CD4-positive, alpha-beta T cell treated with Interleukin-17A for 1 hour (primary cell): Measurements from ENCODE around the gene METTL9.
"Not testable (repeated sequence)": the region's sequence is repeated elsewhere in the genome, so short reads cannot be mapped to it uniquely, and the experiment has no call there.

Experiments used
- DNase-seq: peaks from one replicate; pipeline ENCODE4 v3.0.0-alpha.2; 2020

The METTL9 gene

DNA sequence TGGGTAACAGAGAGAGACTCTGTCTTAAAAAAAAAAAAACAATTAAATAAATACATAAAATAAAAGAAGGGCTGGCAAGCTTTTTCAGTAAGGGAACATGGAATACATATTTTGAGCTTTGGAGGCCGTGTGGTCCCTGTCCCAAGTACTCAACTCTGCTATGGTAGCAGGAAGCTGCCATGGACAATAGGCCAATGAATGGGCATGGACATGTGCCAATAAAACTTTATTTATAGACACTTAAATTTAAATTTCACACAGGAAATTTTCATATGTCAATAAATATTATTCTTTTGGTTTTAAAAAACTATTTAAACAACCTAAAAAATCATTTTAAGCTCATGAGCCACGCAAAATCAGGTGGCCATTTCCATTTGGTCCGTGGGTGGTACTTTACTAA lies 68.2 kb downstream of the METTL9 start:
- DNase-seq: no peak

DNA sequence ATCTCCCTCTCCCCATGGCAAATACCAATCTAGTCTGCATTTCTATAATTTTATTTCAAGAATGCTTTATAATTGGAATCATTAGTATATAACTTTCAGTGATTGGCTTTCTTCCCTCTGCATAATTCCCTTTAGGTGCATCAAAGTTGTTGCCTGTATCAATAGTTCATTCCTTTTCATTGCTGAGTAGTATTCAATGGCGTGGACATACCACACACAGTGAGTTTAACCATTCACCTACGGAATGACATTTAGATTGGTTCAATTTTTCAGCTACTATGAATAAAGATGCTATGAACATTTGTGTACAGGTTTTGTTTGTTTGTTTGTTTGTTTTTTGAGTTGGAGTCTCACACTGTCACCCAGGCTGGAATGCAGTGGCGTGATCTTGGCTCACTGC lies 74.1 kb downstream of the METTL9 start:
- no peak for DNase-seq

DNA sequence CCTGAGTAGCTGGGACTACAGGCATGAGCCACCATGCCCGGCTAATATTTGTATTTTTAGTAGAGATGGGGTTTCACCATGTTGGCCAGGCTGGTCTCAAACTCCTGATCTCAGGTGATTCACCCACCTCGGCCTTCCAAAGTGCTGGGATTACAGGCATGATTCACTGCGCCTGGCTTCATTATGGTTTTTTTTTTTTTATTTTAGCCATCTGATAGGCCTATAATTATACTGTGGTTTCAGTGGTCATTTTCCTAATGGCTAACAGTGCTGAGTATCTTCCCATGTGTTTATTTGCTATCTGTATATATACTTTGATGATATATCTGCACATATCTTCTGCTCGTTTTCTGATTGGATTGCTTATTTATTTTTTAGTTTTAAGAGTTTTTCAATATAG lies 75.1 kb downstream of the METTL9 start:
- DNase-seq: not testable (repeated sequence)

DNA sequence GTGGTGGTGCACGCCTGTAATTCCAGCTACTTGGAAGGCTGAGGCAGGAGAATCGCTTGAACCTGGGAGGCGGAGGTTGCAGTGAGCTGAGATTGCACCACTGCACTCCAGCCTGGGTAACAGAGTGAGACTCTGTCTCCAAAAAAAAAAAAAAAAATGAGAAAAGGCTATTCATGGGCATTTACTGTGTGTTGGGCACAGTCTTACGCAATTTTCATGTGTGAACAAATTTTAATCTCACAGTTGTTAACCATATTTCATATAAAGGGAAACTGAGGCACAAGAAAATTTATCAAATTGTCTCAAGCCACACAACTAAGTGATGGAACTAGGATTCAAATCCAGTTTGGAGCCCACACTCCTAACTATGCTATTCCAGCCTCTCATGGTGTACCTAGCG lies 81.3 kb downstream of the METTL9 start:
- DNase-seq: not testable (repeated sequence)

DNA sequence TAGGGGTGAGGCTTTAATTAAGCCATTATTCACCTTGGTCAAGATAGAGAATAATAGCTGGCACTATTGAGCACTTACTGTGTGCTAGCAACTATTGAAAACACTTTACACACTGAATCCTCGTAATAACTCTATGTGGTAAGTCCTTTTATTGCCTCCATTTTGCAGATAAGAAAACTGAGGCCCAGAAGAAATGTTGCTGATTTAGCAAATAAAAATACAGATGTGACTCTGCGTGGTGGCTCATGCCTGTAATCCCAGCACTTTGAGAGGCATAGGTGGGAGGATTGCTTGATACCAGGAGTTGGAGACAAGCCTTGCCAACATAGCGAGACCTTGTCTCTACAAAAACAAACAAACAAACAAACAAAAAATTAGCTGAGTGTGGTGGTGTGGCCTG lies 83.8 kb downstream of the METTL9 start:
- no peak for DNase-seq

DNA sequence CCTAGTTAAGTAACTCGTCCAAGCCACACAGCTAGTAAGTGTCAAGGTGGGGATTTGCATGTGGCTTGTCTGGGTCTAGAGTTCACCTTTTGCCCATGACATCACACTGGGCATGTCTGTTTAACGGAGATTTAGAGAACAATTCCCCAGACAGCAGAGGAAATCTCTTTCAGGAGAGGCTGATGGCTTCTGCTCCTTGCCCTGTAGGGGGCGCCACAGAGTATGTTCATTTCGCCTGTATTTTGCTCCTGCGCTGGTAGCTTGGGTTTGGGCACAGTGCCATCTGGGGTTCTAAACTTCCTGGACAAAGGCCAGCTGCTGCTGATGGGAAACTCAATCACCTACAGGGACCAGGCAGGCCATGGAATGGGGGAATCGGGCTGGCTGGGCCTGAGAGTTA lies 84.8 kb downstream of the METTL9 start:
- peak; percentile 29 for DNase-seq

DNA sequence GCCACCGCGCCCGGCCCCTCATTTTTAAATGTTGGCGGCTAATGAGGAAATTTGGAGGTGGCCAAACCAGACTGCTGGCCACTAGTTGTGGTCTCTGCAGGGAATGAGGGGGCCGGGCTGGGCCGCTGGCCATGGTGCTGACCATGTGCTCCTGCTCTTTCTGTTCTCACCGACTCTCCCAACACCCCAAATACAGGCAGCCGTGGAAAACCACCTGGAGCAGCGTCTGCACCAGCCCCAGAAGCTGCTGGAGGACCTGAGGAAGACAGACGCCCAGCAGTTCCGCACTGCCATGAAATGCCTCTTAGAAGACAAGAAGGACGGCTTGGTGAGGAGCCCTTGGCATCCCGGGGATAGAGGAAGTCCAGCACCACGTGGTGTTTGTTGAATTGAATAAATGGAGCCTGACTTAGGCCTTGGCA lies 85.7 kb downstream of the METTL9 start:
- DNase-seq: no peak

DNA sequence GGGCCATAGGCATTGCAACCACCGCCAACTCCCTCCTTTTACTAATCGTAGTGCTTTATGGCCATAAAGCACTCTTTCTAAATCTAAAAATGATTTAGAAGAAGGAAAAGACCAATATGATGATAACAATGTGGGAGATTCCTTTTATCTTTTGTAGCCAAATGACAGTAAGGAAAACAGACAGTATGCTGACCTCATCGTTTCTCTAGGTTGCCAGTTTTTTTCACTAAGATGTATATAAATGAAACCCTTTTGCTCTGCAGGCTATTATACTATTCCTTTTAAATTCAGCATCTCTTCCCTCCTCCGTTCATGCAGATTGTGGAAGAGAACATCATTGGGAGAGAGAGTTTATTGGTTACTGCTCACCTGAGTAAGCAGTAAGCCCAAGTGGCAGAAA lies 89.7 kb downstream of the METTL9 start:
- DNase-seq: no peak

DNA sequence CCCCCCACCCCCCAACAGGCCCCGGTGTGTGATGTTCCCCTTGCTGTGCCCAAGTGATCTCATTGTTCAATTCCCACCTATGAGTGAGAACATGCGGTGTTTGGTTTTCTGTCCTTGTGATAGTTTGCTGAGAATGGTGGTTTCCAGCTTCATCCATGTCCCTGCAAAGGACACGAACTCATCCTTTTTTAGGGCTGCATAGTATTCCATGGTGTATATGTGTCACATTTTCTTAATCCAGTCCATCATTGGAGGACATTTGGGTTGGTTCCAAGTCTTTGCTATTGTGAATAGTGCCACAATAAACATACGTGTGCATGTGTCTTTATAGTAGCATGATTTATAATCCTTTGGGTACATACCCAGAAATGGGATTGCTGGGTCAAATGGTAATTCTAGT lies 91.6 kb downstream of the METTL9 start:
- not testable (repeated sequence) for DNase-seq

DNA sequence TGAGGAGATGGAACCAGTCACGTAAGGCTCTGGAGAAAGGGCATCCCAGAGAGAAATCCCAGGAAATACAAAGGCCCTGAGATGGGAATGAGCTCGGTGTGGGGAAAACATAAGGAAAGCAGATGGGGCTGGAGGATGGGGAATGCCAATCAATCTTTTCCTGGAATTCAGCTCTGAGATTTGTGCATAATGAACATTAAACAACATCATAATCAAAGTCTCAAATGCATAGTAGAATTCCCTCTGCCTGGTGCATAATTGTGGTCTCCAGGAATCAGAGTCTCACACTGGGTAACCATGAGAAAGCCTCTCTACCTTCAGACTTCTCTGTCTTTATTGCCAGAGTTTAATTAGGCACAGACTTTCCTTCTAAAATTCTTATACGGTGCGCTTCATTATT lies 95.2 kb downstream of the METTL9 start:
- DNase-seq: no peak

DNA sequence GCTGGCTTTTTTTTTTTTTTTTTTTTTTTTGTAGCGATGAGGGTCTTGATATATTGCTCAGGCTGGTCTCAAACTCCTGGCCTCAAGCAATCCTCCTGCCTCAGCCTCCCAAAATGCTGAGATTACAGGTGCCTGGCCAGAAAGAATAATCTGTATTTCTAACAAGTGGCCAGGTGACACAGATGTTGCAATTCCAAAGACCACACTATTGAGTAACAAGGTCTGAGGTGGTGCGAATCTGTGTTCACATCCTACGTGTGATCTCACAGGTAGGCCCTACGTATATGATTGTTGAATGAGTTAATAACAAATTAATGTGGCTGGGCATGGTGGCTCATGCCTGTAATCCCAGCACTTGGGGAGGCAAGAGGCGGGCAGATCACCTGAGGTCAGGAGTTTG lies 97.7 kb downstream of the METTL9 start:
- DNase-seq: no peak

DNA sequence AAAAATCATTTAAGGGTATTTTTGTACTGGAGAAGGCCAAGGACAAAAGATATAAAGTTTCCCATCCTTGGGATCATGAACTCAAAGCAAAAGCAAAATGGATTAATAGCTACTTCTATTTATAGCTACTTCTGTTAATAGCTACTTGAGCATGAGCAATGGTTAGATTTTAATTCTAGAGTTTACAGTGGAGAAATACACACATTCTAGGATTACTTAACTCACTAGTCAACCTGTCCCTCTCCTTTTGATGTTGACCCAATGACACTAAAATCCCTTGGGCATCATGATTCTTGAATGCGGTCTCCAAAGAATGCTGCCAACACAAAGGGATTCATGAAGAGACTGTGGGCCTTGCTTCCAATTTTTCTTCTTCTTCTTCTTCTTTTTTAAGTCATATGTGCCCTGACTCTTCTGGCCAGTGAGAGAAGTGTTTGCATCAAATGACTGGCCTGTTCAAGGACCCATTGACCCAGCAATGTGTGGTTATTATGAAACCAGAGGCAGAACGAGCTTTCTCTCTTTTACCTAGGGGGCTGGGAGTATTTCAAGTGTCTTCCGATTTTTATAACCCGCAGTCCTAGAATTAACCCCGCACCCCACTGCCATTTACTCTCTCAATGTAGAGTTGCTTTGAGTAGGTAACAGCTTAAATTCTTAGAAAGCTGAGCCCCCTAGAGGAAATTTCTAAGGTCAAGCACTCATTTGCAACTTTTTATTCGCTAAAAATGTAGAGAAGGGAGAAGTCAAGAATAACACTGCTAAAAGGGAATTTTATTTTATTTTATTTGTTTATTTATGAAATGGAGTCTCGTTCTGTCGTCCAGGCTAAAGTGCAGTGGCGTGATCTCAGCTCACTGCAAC lies 99.0 kb downstream of the METTL9 start:
- DNase-seq: no peak

DNA sequence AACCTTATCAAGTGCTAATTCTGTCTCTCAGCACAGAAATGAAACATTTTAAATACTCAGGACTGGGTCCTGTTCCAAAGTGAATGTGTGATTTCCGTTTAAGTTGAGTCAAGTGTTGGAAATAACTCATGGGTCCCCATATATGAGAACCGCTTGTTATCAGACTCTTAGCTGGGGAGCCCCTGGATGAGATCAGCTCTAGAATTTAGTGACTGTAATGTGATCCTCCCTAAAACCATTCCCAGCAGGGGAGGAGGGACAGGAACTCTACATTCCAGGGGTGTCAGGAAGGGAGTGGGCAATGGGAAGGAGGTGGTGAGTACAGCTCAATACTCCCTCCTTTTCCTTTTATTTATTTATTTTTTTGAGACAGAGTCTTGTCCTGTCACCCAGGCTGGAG lies 101.9 kb downstream of the METTL9 start:
- no peak for DNase-seq

DNA sequence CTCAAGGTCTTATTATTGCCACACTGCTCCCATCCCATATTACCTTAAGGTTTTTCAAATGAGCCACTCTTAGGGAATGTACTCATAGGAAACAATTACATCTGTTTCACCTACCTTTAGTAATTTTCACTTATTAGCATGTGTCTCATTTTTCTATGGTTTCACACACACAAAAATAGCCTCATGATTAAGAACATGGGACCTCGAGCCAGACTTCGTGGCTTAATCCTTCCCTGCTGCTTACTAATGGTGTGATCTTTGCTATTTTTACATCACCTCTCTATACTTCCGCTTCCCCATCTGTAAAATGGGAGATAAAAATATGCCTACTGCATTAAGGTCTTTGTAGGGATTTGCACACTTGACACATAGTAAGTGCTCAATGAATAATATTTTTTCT lies 102.9 kb downstream of the METTL9 start:
- DNase-seq: no peak

DNA sequence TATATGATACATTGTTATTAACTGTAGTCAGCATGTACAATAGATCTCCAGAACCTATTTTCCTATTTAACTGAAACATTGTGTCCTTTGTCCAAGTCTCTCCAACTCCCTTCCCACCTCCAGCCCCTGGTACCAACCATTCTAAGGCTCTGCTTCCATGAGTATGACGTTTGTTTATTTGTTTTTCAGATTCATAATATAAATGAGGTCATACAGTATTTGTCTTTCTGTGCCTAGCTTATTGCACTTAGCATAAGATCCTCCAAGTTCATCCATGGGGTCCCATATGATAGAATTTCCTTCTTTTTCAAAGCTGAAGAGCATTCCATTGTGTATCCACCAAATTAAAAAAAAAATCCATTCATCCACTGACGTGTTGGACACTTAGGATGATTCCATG lies 103.8 kb downstream of the METTL9 start:
- no peak for DNase-seq

DNA sequence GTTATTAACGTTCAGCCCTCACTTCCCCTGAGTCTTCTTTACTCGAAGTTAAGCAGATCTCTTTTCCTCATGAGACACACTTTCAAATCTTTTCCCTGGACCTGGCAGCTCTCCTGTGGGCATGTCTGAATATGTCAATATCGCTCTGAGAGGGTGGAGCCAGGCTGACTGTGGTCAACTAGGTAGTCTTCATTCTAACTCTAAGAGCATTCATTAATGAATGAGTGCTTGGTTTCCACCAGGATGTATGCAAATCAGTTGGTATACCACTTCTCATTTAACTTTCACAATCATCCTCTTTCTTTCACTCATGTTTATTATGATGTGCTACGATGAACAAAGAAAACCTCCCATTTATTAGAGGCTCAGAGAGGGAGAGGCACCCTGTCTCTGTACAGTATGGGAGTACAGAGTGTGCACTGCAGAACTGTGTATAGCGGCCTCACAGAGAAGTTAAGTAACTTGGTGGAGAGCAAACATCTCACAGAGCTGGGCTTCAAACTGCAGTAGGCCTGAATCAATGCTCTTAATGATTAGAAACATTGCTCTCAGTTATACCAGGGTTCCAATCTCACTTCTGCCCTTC lies 104.3 kb downstream of the METTL9 start:
- no peak for DNase-seq

DNA sequence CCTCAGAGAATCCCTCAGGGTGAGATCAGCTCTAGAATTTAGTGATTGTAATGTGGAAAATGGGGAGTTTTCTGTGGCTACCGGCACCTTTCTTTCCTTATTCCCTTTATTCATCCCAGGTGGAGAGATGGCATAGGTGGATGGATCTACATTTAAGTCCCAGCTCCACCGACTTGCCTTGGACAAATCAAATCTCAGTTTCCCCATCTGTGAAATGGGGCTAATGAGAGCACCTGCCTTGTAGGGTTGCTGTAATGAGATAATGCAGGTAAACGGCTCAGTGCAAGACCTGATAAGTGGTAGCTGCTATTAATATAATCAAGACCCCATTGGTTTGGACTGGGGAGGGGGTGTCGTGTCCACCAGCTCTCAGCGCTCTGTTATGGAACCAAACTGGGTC lies 104.9 kb downstream of the METTL9 start:
- no peak for DNase-seq

DNA sequence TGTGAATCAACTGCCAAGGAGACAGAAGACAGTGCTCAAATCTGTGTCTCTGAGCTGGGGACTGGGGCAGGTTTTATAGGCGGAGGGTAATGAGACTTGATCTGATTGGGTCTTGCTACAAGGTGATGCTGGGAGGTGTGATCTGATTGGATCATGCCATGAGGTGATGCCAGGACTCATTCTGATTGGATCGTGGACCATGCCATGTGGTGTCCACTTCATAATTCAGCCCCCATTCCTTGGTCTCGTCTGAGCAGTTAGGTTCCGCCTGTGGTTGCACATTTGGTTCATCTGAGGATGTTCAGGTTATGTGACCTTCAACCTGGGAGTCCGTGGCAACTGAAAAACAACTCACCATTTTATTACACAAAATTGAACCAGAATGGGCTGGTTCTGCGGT lies 105.4 kb downstream of the METTL9 start:
- DNase-seq: no peak
